ENCODE measurements around the gene SYNE1. TPM values are rescaled to one million over a fixed set of nuclear protein-coding genes. Genes with fewer than 3 reads are reported as not detected.

The SYNE1 gene
- total and polyA plus RNA-seq, 4 donors = 10.2 to 105 (median 24.5) TPM

GRCh38 chr6:152300517-152300916 lies 336.6 kb downstream of the SYNE1 start:
- Histone ChIP-seq H3K36me3 (ENCODE audit: control insufficient read depth in 4 of 4, insufficient read depth in 3 of 4, low read depth in 1 of 4, low read length in 3 of 4) (no peaks in the 10 kb centered on the region), H3K27ac (ENCODE audit: low read depth in 1 of 2, low read length in 2 of 2) (peak overlapping the region; percentile 93 to 96), H3K4me1 (ENCODE audit: control insufficient read depth in 4 of 4, insufficient read depth in 4 of 4, low read length in 3 of 4) (peaks cover 5 to 60% (median 50%) of the 10 kb centered on the region in 4 donors)

More at GRCh38 chr6:152300517-152300916, 336.6 kb downstream of the SYNE1 start:
- WGBS = 25% methylated on average over 7 of the region's 7 CpGs
- Histone ChIP-seq H3K9me3 (ENCODE audit: control insufficient read depth in 4 of 4, low read length in 3 of 4) (no peaks in the 10 kb centered on the region), H3K4me3 (ENCODE audit: low read depth in 1 of 3, low read length in 3 of 3) (peak overlapping the region; percentile 78 to 98 (median 93)), H3K27me3 (ENCODE audit: control insufficient read depth in 4 of 4, insufficient read depth in 4 of 4, low read length in 3 of 4) (no peaks in the 10 kb centered on the region), H3K9ac (ENCODE audit: low read depth in 1 of 2, low read length in 2 of 2) (peak overlapping the region; percentile 12 to 89)
- peak; percentile 38 for DNase-seq (ENCODE audit: low spot score)
- TF ChIP-seq NR2F2 (IDR thresholded peaks at IDR 0.05) (no peak), YY1 (IDR thresholded peaks at IDR 0.05) (no peak), TAF1 (conservative IDR thresholded peaks at IDR 0.05) (peak; percentile 30), REST (IDR thresholded peaks at IDR 0.05) (no peak), GABPA (IDR thresholded peaks at IDR 0.05 in 1 of 2, conservative IDR thresholded peaks at IDR 0.05 in 1 of 2) (no peak), CTCF (IDR thresholded peaks at IDR 0.05; ENCODE audit: low read depth, low read length, missing input control) (no peak), HNF4G (IDR thresholded peaks at IDR 0.05) (no peak), HNF4A (conservative IDR thresholded peaks at IDR 0.05) (peak in 1 of 2 donors; percentile 36), JUND (IDR thresholded peaks at IDR 0.05) (no peak), MAX (IDR thresholded peaks at IDR 0.05) (no peak), RXRA (IDR thresholded peaks at IDR 0.05) (peak in 1 of 2 donors; percentile 43), RAD21 (IDR thresholded peaks at IDR 0.05) (peak in 1 of 2 donors; percentile 8), EGR1 (IDR thresholded peaks at IDR 0.05; ENCODE audit: low read depth in 2 of 2) (no peak), FOXA1 (IDR thresholded peaks at IDR 0.05) (no peak), SP1 (IDR thresholded peaks at IDR 0.05) (no peak)
